Stimulated activated CD4-positive, alpha-beta T cell treated with anti-CD3 and anti-CD28 coated beads, Interleukin-15, amount 100 ng/mL, for 48 hours (primary cell): ENCODE data around the gene GPR158.

ENCODE experiments used
- DNase-seq, 2 donors: peaks; one replicate each; pipeline ENCODE4 v3.0.0-alpha.2; 2020; ENCODE audit warnings: low read depth in 2 of 2

Gene GPR158

GRCh38 chr10:25504306-25504705, 329.5 kb downstream of the GPR158 start:
- no peak for DNase-seq

DNA sequence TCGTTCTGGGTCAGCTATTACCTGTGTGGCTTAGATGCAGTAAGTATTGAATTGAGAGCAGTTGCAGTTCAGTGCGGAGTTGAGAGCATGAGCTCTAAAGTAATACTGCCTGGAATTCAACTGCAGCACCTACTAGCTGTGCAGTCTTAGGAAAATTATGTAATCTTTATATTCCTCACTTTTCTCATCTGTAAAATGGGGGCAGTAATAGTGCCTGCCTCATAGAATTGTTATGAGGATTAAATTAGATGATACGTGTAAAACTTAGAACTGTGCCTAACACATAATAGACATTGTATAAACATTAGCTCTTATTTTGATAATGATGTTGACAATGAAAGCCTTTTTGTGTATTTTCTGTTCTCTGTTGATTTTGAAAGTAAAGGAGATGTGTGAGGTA, 330.0 kb downstream of the GPR158 start:
- DNase-seq, result no peak

DNA sequence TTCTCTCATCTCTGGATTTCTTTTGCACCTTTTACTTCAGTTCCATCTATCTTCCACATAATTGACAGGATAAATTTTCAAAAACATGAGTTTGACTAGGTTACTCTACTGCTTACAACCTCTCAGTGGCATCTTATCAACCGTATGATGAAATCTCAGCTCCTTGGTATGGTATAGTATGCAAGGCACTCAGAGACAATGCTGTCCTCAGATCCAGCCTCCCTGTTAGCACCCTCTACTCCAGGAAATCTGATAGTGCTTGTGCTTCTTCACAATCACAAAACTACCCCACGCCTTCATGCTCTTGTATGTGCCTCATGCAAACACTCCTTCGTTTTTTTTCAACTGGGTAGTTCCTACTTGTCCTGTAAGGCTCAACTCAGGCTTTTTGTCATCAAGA, 330.7 kb downstream of the GPR158 start:
- no peak for DNase-seq

- DNase-seq, result no peak
Measured at GRCh38 chr10:25506821-25507335, 332.1 kb downstream of the GPR158 start.

DNA sequence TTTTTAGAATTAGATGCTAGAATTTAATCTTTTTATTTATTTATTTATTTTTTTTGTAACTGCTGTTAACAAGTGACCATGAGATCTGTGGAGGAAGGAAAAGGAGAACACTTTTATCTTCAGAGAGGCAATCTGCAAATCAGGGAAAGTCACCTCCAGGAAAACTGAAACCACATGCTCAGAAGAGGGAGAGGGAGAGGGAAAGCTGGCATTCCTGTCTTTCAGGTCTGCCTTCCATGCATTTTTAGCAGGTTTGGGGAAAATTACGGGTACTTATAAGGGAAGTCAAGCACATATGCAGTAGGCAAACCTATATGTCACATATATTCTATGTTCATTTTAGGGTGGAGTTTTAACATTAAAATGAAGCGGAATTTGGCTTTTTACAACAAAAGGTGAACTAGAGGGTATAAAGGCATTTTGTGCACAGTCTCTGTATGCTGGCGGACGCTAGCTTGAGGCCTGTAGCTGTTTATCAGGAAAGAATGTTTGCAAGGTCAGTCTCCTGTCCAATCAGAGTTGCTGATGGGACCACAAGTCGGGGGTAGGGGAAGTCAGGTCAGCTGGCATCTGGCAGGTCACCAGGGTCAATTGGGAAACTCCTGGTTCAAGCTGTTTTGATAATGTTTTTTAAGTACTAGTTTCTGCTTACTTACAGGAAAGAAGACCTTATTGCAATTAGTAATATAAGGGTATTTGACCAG, 333.5 kb downstream of the GPR158 start:
- DNase-seq, result no peak

- no peak for DNase-seq
Measured at GRCh38 chr10:25509151-25509550, 334.4 kb downstream of the GPR158 start.

DNA sequence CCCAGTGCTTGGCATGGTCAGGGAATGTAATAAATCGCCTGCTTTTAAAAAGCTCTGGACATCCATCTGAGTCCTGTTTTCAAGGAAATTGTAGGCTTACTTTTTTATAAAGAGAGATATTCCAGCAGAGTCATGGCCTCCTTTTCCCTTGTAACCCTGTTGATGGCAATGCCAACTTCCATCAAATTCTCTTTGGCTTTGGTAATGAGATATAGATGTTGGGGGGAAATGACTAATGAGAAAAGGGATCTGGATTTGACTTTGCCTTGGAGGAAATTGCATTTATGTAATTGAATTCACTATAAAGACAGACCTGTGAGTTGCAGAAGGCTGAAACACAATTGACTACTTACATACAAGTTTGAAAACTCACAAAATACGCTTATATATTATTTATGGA, 347.5 kb downstream of the GPR158 start:
- no peak for DNase-seq

DNA sequence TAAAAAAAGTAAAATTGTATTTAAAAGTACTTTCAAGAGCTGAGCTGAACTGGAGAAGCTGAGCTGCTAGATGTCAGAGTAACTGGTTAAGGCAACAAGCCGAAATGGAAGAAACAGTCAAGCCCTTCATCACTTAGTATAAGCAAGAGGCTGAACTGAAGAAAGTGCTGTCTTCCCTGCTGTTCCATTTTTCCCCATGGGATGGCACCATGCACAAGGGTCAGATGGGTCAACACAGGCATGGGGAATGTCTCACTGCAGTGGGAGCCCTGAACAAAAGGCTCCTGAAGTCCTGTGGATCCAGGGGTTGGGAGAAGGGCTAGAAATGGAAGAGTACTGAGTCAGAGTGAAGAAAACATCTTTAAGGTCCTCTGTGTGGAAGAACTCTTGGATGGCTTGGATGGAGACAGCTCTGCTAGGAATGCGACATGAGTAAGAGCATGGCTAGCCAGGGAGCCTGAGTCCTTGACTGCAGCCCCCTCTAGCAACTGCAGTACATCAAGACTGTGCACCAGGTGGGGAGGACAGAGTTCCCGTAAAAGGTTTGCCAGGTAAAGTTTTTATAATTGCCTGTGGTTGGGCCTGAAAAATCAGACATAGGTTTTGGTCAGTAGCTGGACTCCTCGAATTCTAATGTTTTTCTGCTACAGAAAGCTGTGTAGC, 348.3 kb downstream of the GPR158 start:
- no peak for DNase-seq

DNA sequence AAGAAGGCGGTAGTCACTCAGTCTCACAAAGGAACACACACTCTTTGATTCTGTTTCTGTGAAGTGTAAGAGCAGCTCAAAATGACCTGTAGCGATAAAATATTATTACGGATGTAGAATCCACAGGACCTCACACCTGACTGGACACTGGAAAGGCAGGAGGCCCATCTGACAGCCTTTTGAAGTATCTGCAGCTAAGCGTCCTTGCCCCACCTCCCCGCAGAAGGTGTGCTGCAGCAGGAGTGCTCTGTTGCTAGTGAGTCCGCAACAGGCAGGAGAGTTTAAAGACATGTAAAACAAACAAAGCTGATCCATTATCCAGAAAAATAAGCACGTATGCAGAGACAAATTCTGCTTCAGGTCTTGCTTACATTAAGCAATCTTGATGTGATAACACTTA, 355.5 kb downstream of the GPR158 start:
- no peak for DNase-seq

DNA sequence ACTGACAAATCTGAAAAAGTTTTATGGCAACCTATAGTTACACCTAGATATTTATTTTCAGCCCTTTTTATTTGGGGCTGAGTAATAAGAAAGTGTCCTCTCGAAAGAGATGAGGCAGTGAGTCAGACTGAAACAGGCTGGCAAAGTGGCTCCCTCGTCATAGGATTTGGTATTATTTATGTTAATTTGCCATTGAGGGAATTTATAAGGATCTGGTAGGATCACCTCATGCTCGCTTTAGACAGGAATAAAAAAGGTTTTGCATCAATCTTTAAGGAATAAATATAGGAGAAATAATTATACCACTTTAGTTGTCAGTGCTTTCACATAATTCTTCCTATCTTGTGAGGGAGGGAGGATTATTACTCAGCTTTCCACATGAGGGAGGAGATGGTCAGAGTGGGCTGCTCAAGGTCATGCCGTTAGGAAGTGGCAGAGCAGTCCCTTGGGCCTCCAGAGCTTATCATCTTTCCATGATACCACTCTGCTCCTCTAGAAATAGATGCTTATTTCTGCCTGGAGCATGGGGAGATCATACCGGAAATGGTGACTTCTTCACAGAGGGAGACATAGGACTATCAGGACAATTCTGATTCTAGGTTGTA, 356.8 kb downstream of the GPR158 start:
- no peak for DNase-seq

DNA sequence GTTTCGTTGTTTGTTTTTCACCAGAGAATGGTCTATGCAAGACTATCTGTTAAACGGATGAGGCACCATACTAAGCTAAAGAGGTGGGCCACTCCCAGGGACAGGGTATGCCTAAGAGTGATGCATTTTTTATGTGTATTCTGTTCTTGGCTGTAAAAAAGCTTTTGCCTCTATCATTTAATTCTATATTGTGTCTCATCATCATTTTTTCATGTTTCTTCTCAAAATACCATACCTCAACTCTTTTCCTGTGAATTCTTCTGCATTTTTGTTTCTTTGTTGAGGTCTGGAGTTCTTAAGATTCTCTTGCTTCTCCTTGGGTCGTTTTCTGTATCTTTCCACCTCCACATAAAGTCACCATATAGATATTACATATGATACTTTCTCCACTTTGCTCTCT, 357.4 kb downstream of the GPR158 start:
- no peak for DNase-seq

DNA sequence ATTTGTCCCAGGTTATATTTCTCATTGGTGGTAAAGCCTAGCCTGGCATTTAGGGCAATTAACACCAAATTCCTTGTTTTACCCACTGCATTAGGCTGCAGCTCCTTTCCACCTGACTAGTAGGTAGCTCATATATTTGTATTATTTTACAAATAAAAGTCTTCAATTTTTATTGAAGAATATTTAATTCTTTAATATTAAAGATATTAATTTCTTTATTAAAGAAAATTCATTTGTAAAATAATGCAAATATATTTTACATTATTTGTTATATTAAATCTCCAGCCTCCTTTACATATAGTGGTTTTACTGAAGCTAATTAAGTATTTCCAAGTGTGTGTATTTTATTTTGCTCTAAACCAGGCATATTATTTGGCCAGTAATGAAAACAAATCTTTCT, 361.2 kb downstream of the GPR158 start:
- no peak for DNase-seq

- no peak for DNase-seq
Measured at GRCh38 chr10:25547382-25547781, 372.6 kb downstream of the GPR158 start.

- no peak for DNase-seq
Measured at GRCh38 chr10:25552283-25552919, 377.6 kb downstream of the GPR158 start.

GRCh38 chr10:25555865-25556264, 381.1 kb downstream of the GPR158 start:
- no peak for DNase-seq

DNA sequence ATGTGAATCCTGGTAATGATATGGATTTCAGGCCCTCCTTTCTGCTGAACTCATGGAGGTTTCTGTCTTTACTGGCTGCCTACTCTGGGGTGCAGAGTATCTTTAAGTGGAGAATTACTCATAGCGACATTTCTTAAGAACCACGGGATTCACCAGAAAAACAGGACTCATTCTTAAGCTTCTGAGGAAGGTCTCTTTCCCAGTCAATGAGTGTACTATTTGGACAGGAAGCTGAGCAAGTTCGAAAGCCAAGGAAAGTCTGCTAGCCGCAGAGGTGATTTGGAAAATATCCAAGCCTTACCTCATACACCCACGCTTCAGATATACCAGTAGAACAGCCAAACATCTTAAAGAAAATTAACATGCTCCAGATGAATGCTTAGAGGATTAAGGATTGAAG, 381.7 kb downstream of the GPR158 start:
- no peak for DNase-seq

DNA sequence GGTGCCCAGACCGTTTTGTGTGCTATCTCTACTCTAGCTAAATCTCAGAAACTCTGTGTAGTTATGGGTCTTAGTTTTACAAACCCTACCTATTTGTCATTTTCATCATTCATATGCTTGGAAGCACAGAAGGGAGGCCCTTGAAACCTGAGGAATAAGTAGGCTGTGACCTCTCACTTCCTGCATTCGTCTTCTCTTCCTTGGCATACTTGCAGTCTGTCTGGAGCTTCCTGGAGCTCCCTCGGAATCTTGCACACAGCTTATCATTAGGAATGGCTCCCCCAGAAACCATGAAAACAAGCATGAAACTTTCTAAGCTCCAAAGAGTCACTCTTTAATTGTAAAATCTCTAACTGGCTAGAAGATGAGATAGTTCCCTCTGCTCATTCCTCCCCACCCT, 382.3 kb downstream of the GPR158 start:
- DNase-seq, result no peak

DNA sequence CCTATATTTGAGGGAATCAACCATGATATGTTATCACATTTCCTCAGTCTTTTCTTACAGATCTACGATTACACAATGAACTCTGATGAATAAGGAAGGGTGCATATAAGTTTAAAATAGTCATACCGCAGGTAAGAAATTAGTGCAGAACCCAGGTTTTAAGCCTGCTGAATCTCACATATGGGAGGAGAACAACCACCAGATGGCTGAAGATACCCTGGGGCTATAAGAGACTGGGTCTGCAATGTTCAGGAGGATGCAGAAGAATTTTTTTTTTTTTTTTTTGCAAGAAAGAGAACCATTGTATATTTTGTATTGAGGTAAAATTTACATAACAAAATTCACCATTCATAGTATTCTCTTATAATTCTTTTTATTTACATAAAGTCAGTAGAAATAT, 387.0 kb downstream of the GPR158 start:
- no peak for DNase-seq

DNA sequence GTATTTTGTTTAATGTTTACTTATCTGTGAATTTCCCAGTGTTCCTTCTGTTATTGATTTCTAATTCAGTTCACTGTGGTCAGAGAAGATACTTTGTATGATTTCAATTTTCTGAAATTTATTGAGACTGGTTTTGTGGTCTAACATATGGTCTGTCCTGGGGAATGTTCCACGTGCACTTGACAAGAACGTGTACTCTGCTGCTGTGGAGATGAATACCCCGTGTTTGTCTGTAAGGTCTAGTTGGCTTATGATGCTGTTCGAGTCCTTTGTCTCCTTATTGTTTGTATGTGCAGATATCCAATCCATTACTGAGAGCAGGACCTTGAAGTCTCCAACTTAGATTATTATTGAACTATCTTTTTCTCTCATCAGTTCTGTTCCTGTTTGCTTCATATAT, 387.7 kb downstream of the GPR158 start:
- no peak for DNase-seq

DNA sequence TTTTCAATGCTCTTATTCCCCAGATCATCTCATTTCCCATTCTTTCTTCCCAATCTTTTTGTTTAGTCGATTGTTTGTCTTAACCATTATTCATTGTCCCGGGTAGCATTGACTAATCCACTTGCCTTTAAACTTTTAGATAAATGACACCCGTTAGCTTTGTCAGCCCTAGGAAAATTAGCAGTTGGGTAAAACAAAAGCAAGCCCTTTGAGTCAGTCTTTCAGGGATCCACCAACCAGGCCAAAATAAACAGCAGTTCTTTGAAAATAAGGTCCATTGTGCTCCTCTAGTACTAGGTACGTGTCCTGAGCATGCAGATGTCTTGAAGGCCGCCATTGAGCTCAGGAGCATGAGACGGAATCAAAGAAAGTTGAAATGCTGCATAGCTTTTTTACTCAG, 389.6 kb downstream of the GPR158 start:
- no peak for DNase-seq

- DNase-seq, result no peak
Measured at GRCh38 chr10:25565570-25565969, 390.8 kb downstream of the GPR158 start.

- DNase-seq, result no peak
Measured at GRCh38 chr10:25573316-25573715, 398.5 kb downstream of the GPR158 start.

DNA sequence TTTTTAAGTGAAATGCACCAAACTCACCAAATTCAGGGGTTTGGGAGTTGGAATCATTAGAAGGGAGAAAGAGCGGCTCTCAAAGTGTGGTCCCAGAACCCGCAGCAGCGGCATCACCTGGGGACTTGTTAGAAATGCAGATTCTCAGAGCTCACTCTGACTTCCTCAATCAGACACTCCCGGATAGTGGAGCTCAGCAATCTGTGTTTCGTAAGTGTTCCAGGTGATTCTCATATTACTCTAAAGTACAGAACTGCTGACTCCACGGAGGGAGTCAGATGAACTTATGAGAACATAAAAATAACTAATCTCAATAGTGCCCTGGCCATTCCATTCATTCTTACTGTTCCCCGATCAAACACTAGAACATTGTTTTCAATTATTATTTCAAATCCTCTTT, 400.5 kb downstream of the GPR158 start:
- DNase-seq, result no peak
